Glutamatergic neuron (in vitro differentiated cells): ENCODE measurements around the gene PRPF6. TPM values are rescaled to one million over a fixed set of nuclear protein-coding genes. Genes with fewer than 3 reads are reported as not detected.
A peak's percentile ranks its signal among the peaks of the same experiment; 100 is the strongest.

Experiments
- DNase-seq: peaks from one replicate; pipeline ENCODE4 v3.0.0; 2022
- H3K27ac Mint-ChIP-seq: one replicate; pipeline ENCODE4 v1.8.0; 2020; ENCODE audit warnings: mild to moderate bottlenecking, mixed read lengths, inconsistent platforms; ENCODE audit not compliant: unreplicated experiment
- H3K27me3 Mint-ChIP-seq: one replicate; pipeline ENCODE4 v1.8.0; 2020; ENCODE audit warnings: mild to moderate bottlenecking, moderate library complexity, mixed read lengths, inconsistent platforms; ENCODE audit not compliant: unreplicated experiment
- H3K36me3 Mint-ChIP-seq: one replicate; pipeline ENCODE4 v1.8.0; 2020; ENCODE audit warnings: mild to moderate bottlenecking, mixed read lengths, inconsistent platforms; ENCODE audit not compliant: unreplicated experiment
- H3K4me1 Mint-ChIP-seq: one replicate; pipeline ENCODE4 v1.8.0; 2020; ENCODE audit warnings: mild to moderate bottlenecking, low read depth, mixed read lengths, inconsistent platforms; ENCODE audit not compliant: unreplicated experiment
- H3K4me3 Mint-ChIP-seq: one replicate; pipeline ENCODE4 v1.8.0; 2020; ENCODE audit warnings: mild to moderate bottlenecking, mixed read lengths, inconsistent platforms; ENCODE audit not compliant: unreplicated experiment
- H3K9me3 Mint-ChIP-seq: one replicate; pipeline ENCODE4 v1.8.0; 2020; ENCODE audit warnings: mild to moderate bottlenecking, moderate library complexity, mixed read lengths, inconsistent platforms; ENCODE audit not compliant: unreplicated experiment
- total RNA-seq: library from RNA; stranded (reverse); fragmentation: NEBNext Ultra II Directional; extraction: Animal tissue kit (Norgen Biotek cat#: 25700); gene quantifications from one replicate; pipeline ENCODE4 v1.2.1, GENCODE V29; 2021; ENCODE audit not compliant: unreplicated experiment
- TF ChIP-seq, protein P1 (sequence below): fragments of 200-600 bp; sonication (generic); IDR thresholded peaks from one replicate; pipeline ENCODE4 v1.5.0; 2021; ENCODE audit not compliant: partially characterized antibody, unreplicated experiment

PRPF6 gene
- total RNA-seq, 1 donor from 2014 or later, result 60.9 TPM

DNA sequence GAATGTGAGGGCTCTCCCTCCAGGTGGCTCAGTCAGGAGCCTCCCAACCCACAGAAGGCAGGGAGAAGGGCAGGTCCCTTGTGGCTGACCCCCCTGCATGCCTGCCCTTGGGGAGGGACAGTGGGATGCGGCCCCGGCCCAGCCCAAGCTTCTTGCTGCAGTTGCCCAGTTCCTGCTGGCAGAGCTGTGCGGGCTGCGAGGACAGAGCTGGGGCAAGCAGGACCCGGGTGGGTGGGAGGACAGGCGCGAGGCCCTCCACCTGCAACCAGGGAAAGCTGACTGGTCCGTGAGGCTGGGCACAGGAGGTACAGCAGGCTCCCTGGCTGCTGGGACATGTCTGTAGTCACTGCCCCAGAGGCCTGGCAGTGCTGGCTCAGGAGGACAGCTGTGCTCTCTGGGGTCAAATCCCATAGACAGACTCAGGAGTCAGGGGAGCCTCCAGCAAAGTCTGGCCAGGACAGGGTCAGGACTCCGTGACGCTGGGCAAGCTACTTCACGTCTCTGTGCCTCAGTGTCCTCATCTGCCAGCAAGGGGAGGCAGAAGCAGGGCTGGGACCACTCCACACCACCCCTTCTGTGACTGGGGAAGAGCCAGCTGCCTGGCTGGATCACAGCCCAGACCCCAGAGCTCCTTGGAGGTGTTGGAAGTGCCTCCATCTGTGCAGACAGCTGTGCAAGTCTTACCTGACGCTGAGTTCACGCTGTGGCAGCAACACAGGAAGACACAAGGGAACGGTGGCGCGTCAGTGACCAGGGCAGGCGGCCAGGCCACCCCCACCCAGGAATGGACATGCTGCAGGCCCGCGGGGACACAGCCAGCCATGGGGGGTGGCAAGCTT lies 37.7 kb upstream of the PRPF6 start:
- TF ChIP-seq, protein P1, sequence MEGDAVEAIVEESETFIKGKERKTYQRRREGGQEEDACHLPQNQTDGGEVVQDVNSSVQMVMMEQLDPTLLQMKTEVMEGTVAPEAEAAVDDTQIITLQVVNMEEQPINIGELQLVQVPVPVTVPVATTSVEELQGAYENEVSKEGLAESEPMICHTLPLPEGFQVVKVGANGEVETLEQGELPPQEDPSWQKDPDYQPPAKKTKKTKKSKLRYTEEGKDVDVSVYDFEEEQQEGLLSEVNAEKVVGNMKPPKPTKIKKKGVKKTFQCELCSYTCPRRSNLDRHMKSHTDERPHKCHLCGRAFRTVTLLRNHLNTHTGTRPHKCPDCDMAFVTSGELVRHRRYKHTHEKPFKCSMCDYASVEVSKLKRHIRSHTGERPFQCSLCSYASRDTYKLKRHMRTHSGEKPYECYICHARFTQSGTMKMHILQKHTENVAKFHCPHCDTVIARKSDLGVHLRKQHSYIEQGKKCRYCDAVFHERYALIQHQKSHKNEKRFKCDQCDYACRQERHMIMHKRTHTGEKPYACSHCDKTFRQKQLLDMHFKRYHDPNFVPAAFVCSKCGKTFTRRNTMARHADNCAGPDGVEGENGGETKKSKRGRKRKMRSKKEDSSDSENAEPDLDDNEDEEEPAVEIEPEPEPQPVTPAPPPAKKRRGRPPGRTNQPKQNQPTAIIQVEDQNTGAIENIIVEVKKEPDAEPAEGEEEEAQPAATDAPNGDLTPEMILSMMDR, result no peak
- Mint-ChIP-seq H3K36me3 (no peaks in the 10 kb centered on the region), H3K4me1 (peaks cover 8% of the 10 kb centered on the region), H3K27me3 (peaks cover 15% of the 10 kb centered on the region), H3K27ac (no peak overlapping the region), H3K4me3 (no peak overlapping the region), H3K9me3 (no peaks in the 10 kb centered on the region)
- no peak for DNase-seq

GRCh38 chr20:63943808-63944077 lies 37.2 kb upstream of the PRPF6 start:
- Mint-ChIP-seq H3K4me3 (no peak overlapping the region), H3K27me3 (peaks cover 19% of the 10 kb centered on the region), H3K27ac (no peak overlapping the region)

GRCh38 chr20:63944078-63944941 lies 36.6 kb upstream of the PRPF6 start:
- Mint-ChIP-seq H3K27ac (no peak overlapping the region), H3K36me3 (no peaks in the 10 kb centered on the region), H3K4me1 (peaks cover 17% of the 10 kb centered on the region), H3K27me3 (peaks cover 24% of the 10 kb centered on the region), H3K4me3 (no peak overlapping the region), H3K9me3 (peaks cover 5% of the 10 kb centered on the region)
- TF ChIP-seq, protein P1, result no peak
- DNase-seq, result no peak

More at GRCh38 chr20:63943808-63944077, 37.2 kb upstream of the PRPF6 start:
- Mint-ChIP-seq H3K9me3 (peaks cover 3% of the 10 kb centered on the region), H3K36me3 (no peaks in the 10 kb centered on the region), H3K4me1 (peaks cover 13% of the 10 kb centered on the region)
- DNase-seq, result no peak
- TF ChIP-seq, protein P1, result no peak

DNA sequence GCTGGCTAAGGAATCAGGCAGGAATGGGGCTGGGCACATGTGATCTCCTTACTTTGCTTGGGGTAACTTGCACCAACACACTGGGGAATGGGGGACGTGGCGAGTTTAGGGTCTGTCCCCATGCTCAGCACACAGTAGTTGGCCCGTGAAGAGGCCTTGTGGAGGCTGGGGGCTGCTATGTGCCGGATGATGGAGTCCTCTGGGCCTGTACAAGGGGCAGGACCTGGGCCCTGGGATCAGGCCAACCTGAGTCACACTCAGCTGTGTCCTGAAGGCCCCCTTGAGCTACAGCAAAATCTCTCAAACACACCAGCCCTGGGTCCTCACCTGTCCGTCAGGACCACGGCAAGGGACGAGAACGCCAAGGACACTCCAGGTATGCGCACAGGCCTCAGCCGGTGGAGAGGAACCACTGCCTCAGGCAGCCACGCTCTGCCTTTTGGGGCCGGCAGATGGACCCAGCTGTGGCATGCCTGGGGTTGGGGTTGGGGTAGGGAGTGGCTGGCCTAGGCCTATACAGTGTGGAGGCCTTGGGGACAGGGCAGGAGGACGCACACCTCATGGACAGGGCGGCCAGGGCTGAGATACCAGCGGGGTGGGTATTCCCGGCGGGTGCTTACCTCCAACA lies 35.8 kb upstream of the PRPF6 start:
- DNase-seq, result no peak
- Mint-ChIP-seq H3K4me1 (peaks cover 25% of the 10 kb centered on the region), H3K27ac (peak overlapping the region; percentile 28), H3K4me3 (no peak overlapping the region), H3K9me3 (peaks cover 8% of the 10 kb centered on the region), H3K27me3 (peaks cover 31% of the 10 kb centered on the region), H3K36me3 (no peaks in the 10 kb centered on the region)
- TF ChIP-seq, protein P1, result no peak
